SU-DHL-6 (cell line): Measurements from ENCODE around the gene HACL1.

Source experiments
- CTCF ChIP-seq: fragments of 200-600 bp; sonication (generic); IDR thresholded peaks from one replicate; pipeline ENCODE4 v1.5.1; 2017; ENCODE audit warnings: antibody characterized with exemption, mild to moderate bottlenecking, low read length, moderate library complexity; ENCODE audit not compliant: insufficient read depth, poor library complexity, severe bottlenecking
- EZH2phosphoT487 ChIP-seq: fragments of 200-600 bp; sonication (generic), shearing (Covaris generic); conservative IDR thresholded peaks from 2 replicates; pipeline ENCODE4 v1.6.1; 2018; ENCODE audit warnings: mild to moderate bottlenecking, antibody characterized with exemption, low read length, moderate library complexity, mixed read lengths

DNA sequence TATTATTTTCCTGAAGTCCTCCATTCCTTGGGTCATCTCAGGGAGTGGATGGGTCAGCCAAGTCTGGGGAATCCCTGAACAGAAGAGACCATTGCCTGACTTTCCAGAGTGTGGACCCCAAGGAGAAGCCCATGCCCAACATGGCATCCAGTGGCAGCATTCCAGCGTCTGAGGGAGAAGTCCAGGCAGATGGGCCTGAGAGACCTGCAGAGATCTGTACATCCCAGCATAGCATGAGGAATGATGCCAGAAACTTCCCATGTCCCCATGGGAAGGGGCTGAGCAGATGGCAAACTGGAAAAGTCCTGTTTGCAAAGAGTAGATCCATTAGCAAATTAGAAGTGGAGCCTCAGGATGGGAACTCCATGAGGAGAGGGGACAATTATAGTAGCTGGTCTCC, 62.3 kb downstream of the HACL1 start:
- no peak for TF ChIP-seq CTCF
- TF ChIP-seq EZH2phosphoT487 = no peak
